PC-9 (cell line): ENCODE measurements around the gene SLC37A4. TPM values are rescaled to one million over a fixed set of nuclear protein-coding genes. Genes with fewer than 3 reads are reported as not detected.
"Not testable (repeated sequence)": the region's sequence is repeated elsewhere in the genome, so short reads cannot be mapped to it uniquely, and the experiment has no call there.

Experiments used
- BruUV-seq: library from RNA; stranded (reverse); fragments of 400-500 nt; replicated peaks from 2 replicates; lab custom pipeline; 2021; lab: Mats Ljungman, UMichigan
- CTCF ChIA-PET: fragments of 300-600 bp; sonication (Branson Sonifier 250); formaldehyde crosslinking; loops from one replicate; lab custom pipeline; 2022; ENCODE audit warnings: antibody characterized with exemption; lab: Charles Lee
- POLR2A ChIA-PET: fragments of 300-600 bp; sonication (Branson Sonifier 250); formaldehyde crosslinking; loops from one replicate; lab custom pipeline; 2022; ENCODE audit warnings: antibody characterized with exemption; ENCODE audit not compliant: unreplicated experiment; lab: Charles Lee
- DNase-seq, 2 experiments: peaks; one replicate each; pipeline versions ENCODE4 v3.0.0 to v3.0.0-alpha.2; 2015 to 2022; ENCODE audit warnings: mixed read lengths in 1 of 2
- H2AFZ ChIP-seq: fragments of 200-600 bp; sonication (generic); 2 replicates; pipeline ENCODE4 v1.8.1; 2017; ENCODE audit warnings: antibody characterized with exemption
- H3F3A ChIP-seq: fragments of 200-600 bp; sonication (generic); 2 replicates; pipeline ENCODE4 v1.8.1; 2017; ENCODE audit warnings: antibody characterized with exemption, mild to moderate bottlenecking, low read depth; ENCODE audit not compliant: insufficient read depth
- H3K27ac ChIP-seq: fragments of 200-600 bp; sonication (generic); 2 replicates; pipeline ENCODE4 v1.6.1; 2016; ENCODE audit warnings: mixed run types
- H3K27me3 ChIP-seq: fragments of 200-600 bp; sonication (generic); 2 replicates; pipeline ENCODE4 v1.6.1; 2016; ENCODE audit warnings: low read depth, mixed run types; ENCODE audit not compliant: insufficient read depth
- H3K36me3 ChIP-seq: fragments of 200-600 bp; sonication (generic); 2 replicates; pipeline ENCODE4 v1.6.1; 2016; ENCODE audit warnings: low read depth, mixed run types
- H3K4me1 ChIP-seq: fragments of 200-600 bp; sonication (generic); replicated peaks from 2 replicates; pipeline ENCODE4 v1.6.1; 2016; ENCODE audit warnings: mixed run types; ENCODE audit not compliant: insufficient read depth
- H3K4me2 ChIP-seq: fragments of 200-600 bp; sonication (generic); 2 replicates; pipeline ENCODE4 v1.6.1; 2017; ENCODE audit warnings: mixed run types
- H3K4me3 ChIP-seq: fragments of 200-600 bp; sonication (generic); 2 replicates; pipeline ENCODE4 v1.6.1; 2016; ENCODE audit warnings: mixed run types
- H3K79me2 ChIP-seq: fragments of 200-600 bp; sonication (generic); 2 replicates; pipeline ENCODE4 v1.6.1; 2017; ENCODE audit warnings: low read depth, mixed run types
- H3K9me2 ChIP-seq: fragments of 200-600 bp; sonication (generic); 2 replicates; pipeline ENCODE4 v1.8.1; 2017; ENCODE audit warnings: mild to moderate bottlenecking; ENCODE audit not compliant: insufficient read depth
- H3K9me3 ChIP-seq: fragments of 200-600 bp; sonication (generic); 2 replicates; pipeline ENCODE4 v1.8.1; 2016; ENCODE audit warnings: low read depth; ENCODE audit not compliant: insufficient read depth
- H4K20me1 ChIP-seq: fragments of 200-600 bp; sonication (generic); 2 replicates; pipeline ENCODE4 v1.8.1; 2017; ENCODE audit not compliant: insufficient read depth
- CTCF ChIP-seq: fragments of 200-600 bp; sonication (generic); conservative IDR thresholded peaks from 2 replicates; pipeline ENCODE4 v1.6.1; 2017; ENCODE audit warnings: mixed run types, antibody characterized with exemption, mild to moderate bottlenecking, moderate library complexity
- EZH2 ChIP-seq: fragments of 200-600 bp; sonication (generic); IDR thresholded peaks from 2 replicates; pipeline ENCODE4 v1.8.0; 2017; ENCODE audit warnings: antibody characterized with exemption, low read depth
- intact Hi-C: fragments of 100-400 bp; cut with micrococcal nuclease; formaldehyde crosslinking; loops from one replicate; pipeline ENCODE4 v1.10.0; 2022; ENCODE audit not compliant: unreplicated experiment
- total RNA-seq: library from RNA; stranded (reverse); gene quantifications from 2 replicates; pipeline ENCODE4 v1.2.3, GENCODE V29; 2021

The SLC37A4 gene
- total RNA-seq, 1 experiment from 2014 or later, result 24.3 TPM

GRCh38 chr11:118988280-118988679, 42.4 kb downstream of the SLC37A4 start:
- Histone ChIP-seq H3K79me2 (no peaks in the 10 kb centered on the region), H3F3A (peaks cover 27% of the 10 kb centered on the region), H3K4me1 (peaks cover 9% of the 10 kb centered on the region), H3K9me3 (no peaks in the 10 kb centered on the region), H3K4me2 (peak overlapping the region; percentile 35; the same call in 1 of the 2 replicates), H4K20me1 (no peaks in the 10 kb centered on the region), H3K27ac (peak overlapping the region; percentile 64), H2AFZ (peak overlapping the region; percentile 18; the same call in 1 of the 2 replicates), H3K9me2 (no peaks in the 10 kb centered on the region), H3K27me3 (no peaks in the 10 kb centered on the region), H3K36me3 (no peaks in the 10 kb centered on the region), H3K4me3 (peak overlapping the region; percentile 9; the same call in 1 of the 2 replicates)
- intact Hi-C loops, result no loop called here
- DNase-seq, result peak; percentile 60 to 73
- BruUV-seq, result no TSS peak
- CTCF ChIA-PET, result no interaction called here
- POLR2A ChIA-PET, result interaction anchor here (0.6 kb wide), 2 partner anchors 95 to 131 kb away, joined by 4 to 13 read pairs; no protein-coding TSS in a partner anchor
- TF ChIP-seq EZH2 (no peak), CTCF (no peak)

- BruUV-seq, result no TSS peak
- H3K4me3 ChIP-seq, result no peak overlapping the region
- no peaks in the 10 kb centered on the region for H3K9me2 ChIP-seq
- peaks cover 9% of the 10 kb centered on the region for H3K4me1 ChIP-seq
- no peak for TF ChIP-seq CTCF
- TF ChIP-seq EZH2, result no peak
- intact Hi-C loops, result no loop called here
- no peaks in the 10 kb centered on the region for H4K20me1 ChIP-seq
- H3K9me3 ChIP-seq, result no peaks in the 10 kb centered on the region
- DNase-seq, result no peak
- H3F3A ChIP-seq, result peaks cover 20% of the 10 kb centered on the region
- ChIA-PET POLR2A (interaction anchor here (0.5 kb wide), 1 partner anchor 30 kb away, joined by 6 read pairs; no protein-coding TSS in a partner anchor), CTCF (no interaction called here)
- no peaks in the 10 kb centered on the region for H3K36me3 ChIP-seq
- H3K27ac ChIP-seq, result no peak overlapping the region
- H3K79me2 ChIP-seq, result no peaks in the 10 kb centered on the region
- no peaks in the 10 kb centered on the region for H3K27me3 ChIP-seq
- no peak overlapping the region for H3K4me2 ChIP-seq
- no peak overlapping the region for H2AFZ ChIP-seq
Measured at GRCh38 chr11:118984825-118985224, 45.9 kb downstream of the SLC37A4 start.

- H3K4me3 ChIP-seq, H4K20me1 ChIP-seq, H3K27me3 ChIP-seq, H2AFZ ChIP-seq, H3K9me2 ChIP-seq, H3K9me3 ChIP-seq, H3K4me1 ChIP-seq, H3K36me3 ChIP-seq, H3K79me2 ChIP-seq, DNase-seq, H3K27ac ChIP-seq, H3K4me2 ChIP-seq, BruUV-seq, intact Hi-C loops, CTCF ChIA-PET: not testable (repeated sequence)
- POLR2A ChIA-PET, result interaction anchor here (0.5 to 0.6 kb wide), 2 partner anchors 30 to 333 kb away, joined by 6 to 14 read pairs; no protein-coding TSS in a partner anchor
- peaks cover 17% of the 10 kb centered on the region for H3F3A ChIP-seq
Measured at GRCh38 chr11:118984337-118984736, 46.3 kb downstream of the SLC37A4 start.
